ENCODE data around the gene GSTM5. TPM values are rescaled to one million over a fixed set of nuclear protein-coding genes. Genes with fewer than 3 reads are reported as not detected.

Gene GSTM5
- total and polyA plus RNA-seq, 2 of the 4 experiments (the other 2 are of a cell fraction): 0.36 to 1.2 TPM

- Histone ChIP-seq H2AK5ac (ENCODE audit: low read depth, low read length) (peak within 1 kb of the TSS; percentile 90), H3K27me3 (ENCODE audit: control insufficient read depth, insufficient read depth, low read length) (no peaks in the 10 kb centered on the region), H3K9me3 (ENCODE audit: control insufficient read depth, insufficient read depth, low read length) (no peaks in the 10 kb centered on the region), H2AFZ (replicated peaks; ENCODE audit: low read length, poor library complexity) (peak within 1 kb of the TSS; percentile 54), H2BK120ac (ENCODE audit: low read depth, low read length) (peak within 1 kb of the TSS; percentile 55), H3K9me1 (ENCODE audit: insufficient read depth, low read length) (peaks cover 7% of the 10 kb centered on the region), H3K14ac (replicated peaks; ENCODE audit: low read depth, low read length) (peak within 1 kb of the TSS; percentile 90), H2BK15ac (ENCODE audit: low read depth, low read length) (peak within 1 kb of the TSS; percentile 66; the same call in 2 of the 3 replicates), H3K4me2 (ENCODE audit: low read depth, low read length) (peak within 1 kb of the TSS; percentile 97), H3K4me3 (ENCODE audit: insufficient read depth, low read depth, low read length) (peak within 1 kb of the TSS; percentile 40), H3K4ac (ENCODE audit: low read depth, low read length) (peak within 1 kb of the TSS; percentile 93), H3K79me1 (ENCODE audit: low read depth in 1 of 2, low read length in 2 of 2) (peaks cover 5 to 14% of the 10 kb centered on the region in 2 experiments; a peak in 2 of 4 replicates), H4K20me1 (ENCODE audit: insufficient read depth, low read length) (no peaks in the 10 kb centered on the region), H2BK5ac (ENCODE audit: low read depth, low read length, poor library complexity, severe bottlenecking) (peak within 1 kb of the TSS; percentile 2), H3K9ac (ENCODE audit: low read depth, low read length) (peak within 1 kb of the TSS; percentile 26), H3K18ac (ENCODE audit: low read depth, low read length) (0 out of 2 replicates have a peak within 1 kb of the TSS, but pooled peaks have one; percentile 40), H4K8ac (ENCODE audit: low read depth in 2 of 2, low read length in 2 of 2) (peak within 1 kb of the TSS; percentile 74 to 90), H2AK9ac (replicated peaks; ENCODE audit: low read depth, low read length, poor library complexity) (peak within 1 kb of the TSS; percentile 81), H3K36me3 (ENCODE audit: control insufficient read depth, insufficient read depth, low read length) (peaks cover 7% of the 10 kb centered on the region), H3K4me1 (ENCODE audit: control insufficient read depth, insufficient read depth, low read length) (peaks cover 6% of the 10 kb centered on the region; the same call in 1 of the 2 replicates), H3K23ac (ENCODE audit: low read depth, low read length) (peak within 1 kb of the TSS; percentile 98), H3K56ac (ENCODE audit: extremely low read depth, insufficient read depth, low read length) (peak within 1 kb of the TSS; percentile 24), H4K5ac (ENCODE audit: low read depth, low read length) (peak within 1 kb of the TSS; percentile 44; the same call in 1 of the 2 replicates), H3K27ac (ENCODE audit: insufficient read depth, low read length) (no peak within 1 kb of the TSS), H2BK20ac (ENCODE audit: low read depth, low read length) (peak within 1 kb of the TSS; percentile 54; the same call in 1 of the 2 replicates), H4K91ac (ENCODE audit: insufficient read depth, low read depth, low read length) (peak within 1 kb of the TSS; percentile 19; the same call in 1 of the 2 replicates)
- BruUV-seq (replicated peaks): no TSS peak
- TF ChIP-seq NFE2L2 (IDR thresholded peaks at IDR 0.05; ENCODE audit: low read depth, low read length): no peak
- no peak for TF ChIP-seq FOS (IDR thresholded peaks at IDR 0.05; ENCODE audit: low read depth, low read length)
- TF ChIP-seq RFX5 (IDR thresholded peaks at IDR 0.05; ENCODE audit: low read depth, low read length): no peak
- TF ChIP-seq, protein P1, sequence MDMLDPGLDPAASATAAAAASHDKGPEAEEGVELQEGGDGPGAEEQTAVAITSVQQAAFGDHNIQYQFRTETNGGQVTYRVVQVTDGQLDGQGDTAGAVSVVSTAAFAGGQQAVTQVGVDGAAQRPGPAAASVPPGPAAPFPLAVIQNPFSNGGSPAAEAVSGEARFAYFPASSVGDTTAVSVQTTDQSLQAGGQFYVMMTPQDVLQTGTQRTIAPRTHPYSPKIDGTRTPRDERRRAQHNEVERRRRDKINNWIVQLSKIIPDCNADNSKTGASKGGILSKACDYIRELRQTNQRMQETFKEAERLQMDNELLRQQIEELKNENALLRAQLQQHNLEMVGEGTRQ (IDR thresholded peaks at IDR 0.05; ENCODE audit: low read depth, low read length): peak; percentile 45; the same call in 1 of the 2 replicates
- peak; percentile 68; the same call in 1 of the 2 replicates for TF ChIP-seq MAZ (IDR thresholded peaks at IDR 0.05; ENCODE audit: borderline replicate concordance, low read depth, low read length)
- TF ChIP-seq RAD21 (IDR thresholded peaks at IDR 0.05; ENCODE audit: low read length): no peak
- TF ChIP-seq CEBPB (IDR thresholded peaks at IDR 0.05; ENCODE audit: low read depth, low read length): no peak
- TF ChIP-seq SMC3 (IDR thresholded peaks at IDR 0.05; ENCODE audit: low read depth, low read length): no peak
- peak; percentile 11; the same call in 1 of the 2 replicates for TF ChIP-seq MXI1 (IDR thresholded peaks at IDR 0.05; ENCODE audit: borderline replicate concordance, low read depth, low read length)
- no peak for TF ChIP-seq CTCF (conservative IDR thresholded peaks at IDR 0.05; ENCODE audit: low read depth, low read length)
- in situ Hi-C loops (cut with MboI; ENCODE audit: low sequenced_read_pairs): no loop called here
- POLR2A ChIA-PET (ENCODE audit: unreplicated experiment): no interaction called here
- 0% methylated on average over 1 of the region's 22 CpGs; no CpG with 5 or more reads in 1 of the 2 experiments for WGBS, 2 experiments (ENCODE audit: extremely low coverage in 2 of 2, insufficient read length in 1 of 2)
- dilution Hi-C loops (cut with HindIII; ENCODE audit: low sequenced_read_pairs, unreplicated experiment): no loop called here
- ATAC-seq (ENCODE audit: low read depth): peak; percentile 100
- CTCF ChIA-PET: interaction anchor here (0.6 to 0.7 kb wide), 2 partner anchors 11 to 75 kb away, joined by 3 to 4 read pairs; partner anchors contain the start of gene GSTM4
- intact Hi-C loops (cut with micrococcal nuclease): no loop called here
- DNase-seq: peak; percentile 77
These were observed 44.5 kb upstream of the GSTM5 start, which contains the start of gene GSTM2 for GRCh38 chr1:109667452-109668122. Gene GSTM2, plus strand, starts transcription at chr1:109668057. Its CDS starts 59 bp downstream, at chr1:109668116.
